Iris pigment epithelial cell (primary cell): Measurements from ENCODE around the gene NUP37.
"Not testable (repeated sequence)": the region's sequence is repeated elsewhere in the genome, so short reads cannot be mapped to it uniquely, and the experiment has no call there.

Source experiments
- DNase-seq: peaks from one replicate; pipeline ENCODE4 v3.0.0-alpha.2; 2011; ENCODE audit warnings: low read depth

The NUP37 gene

GRCh38 chr12:102089228-102089835 lies 30.6 kb downstream of the NUP37 start:
- DNase-seq: not testable (repeated sequence)

- DNase-seq: no peak
Observed at GRCh38 chr12:102080842-102081241, 39.1 kb downstream of the NUP37 start.

- not testable (repeated sequence) for DNase-seq
Observed at GRCh38 chr12:102072092-102072491, 47.8 kb downstream of the NUP37 start.

- no peak for DNase-seq
Observed at GRCh38 chr12:102069707-102070106, 50.2 kb downstream of the NUP37 start.

- peak; percentile 43 for DNase-seq
Observed at GRCh38 chr12:102067574-102068258, 52.2 kb downstream of the NUP37 start.

- no peak for DNase-seq
Observed at GRCh38 chr12:102064476-102064875, 55.4 kb downstream of the NUP37 start.

GRCh38 chr12:102063069-102063468 lies 56.8 kb downstream of the NUP37 start:
- DNase-seq: no peak

GRCh38 chr12:102062419-102062806 lies 57.5 kb downstream of the NUP37 start:
- DNase-seq: no peak

- DNase-seq: peak; percentile 95
Observed at GRCh38 chr12:102061560-102062418, 58.1 kb downstream of the NUP37 start, which contains the start of gene WASHC3. WASHC3 (minus strand) TSS chr12:102061991; CDS start chr12:102061962, 29 bp downstream.

- DNase-seq: no peak
Observed at GRCh38 chr12:102061096-102061559, 58.8 kb downstream of the NUP37 start.

GRCh38 chr12:102059343-102059742 lies 60.6 kb downstream of the NUP37 start:
- DNase-seq: no peak

GRCh38 chr12:102054345-102054744 lies 65.6 kb downstream of the NUP37 start:
- no peak for DNase-seq

- no peak for DNase-seq
Observed at GRCh38 chr12:102053062-102053349, 66.9 kb downstream of the NUP37 start.

GRCh38 chr12:102052192-102053061 lies 67.5 kb downstream of the NUP37 start:
- DNase-seq: no peak

GRCh38 chr12:102051431-102051965 lies 68.4 kb downstream of the NUP37 start:
- no peak for DNase-seq

GRCh38 chr12:102050660-102051430 lies 69.1 kb downstream of the NUP37 start:
- no peak for DNase-seq

- DNase-seq: no peak
Observed at GRCh38 chr12:102043928-102044327, 76.0 kb downstream of the NUP37 start.

GRCh38 chr12:102033991-102034745 lies 85.7 kb downstream of the NUP37 start:
- DNase-seq: peak; percentile 45

- DNase-seq: no peak
Observed at GRCh38 chr12:102031852-102032251, 88.1 kb downstream of the NUP37 start.

- DNase-seq: no peak
Observed at GRCh38 chr12:102029141-102029540, 90.8 kb downstream of the NUP37 start.
